GM18909 (cell line): ENCODE data around the gene PPP1R14C.

Experiments used
- ATAC-seq: cut with Tn5 transposase; IDR thresholded peaks from one replicate; pipeline ENCODE4 v1.9.1; 2021; ENCODE audit warnings: mild to moderate bottlenecking; ENCODE audit not compliant: unreplicated experiment, poor library complexity

Gene PPP1R14C

GRCh38 chr6:150142670-150143515, at the start of gene PPP1R14C:
Gene PPP1R14C, plus strand, starts transcription at chr6:150143044. Its CDS starts 149 bp downstream, at chr6:150143193.
- no peak for ATAC-seq

- no peak for ATAC-seq
These were observed 49.4 kb upstream of the PPP1R14C start for GRCh38 chr6:150093397-150093796.

GRCh38 chr6:150098155-150098554, 44.7 kb upstream of the PPP1R14C start:
- ATAC-seq = no peak

GRCh38 chr6:150099546-150099945, 43.3 kb upstream of the PPP1R14C start:
- no peak for ATAC-seq

GRCh38 chr6:150099953-150100352, 42.9 kb upstream of the PPP1R14C start:
- ATAC-seq = no peak

GRCh38 chr6:150100745-150101144, 42.1 kb upstream of the PPP1R14C start:
- ATAC-seq = no peak

- ATAC-seq = no peak
These were observed 40.0 kb upstream of the PPP1R14C start for GRCh38 chr6:150102750-150103270.

GRCh38 chr6:150112233-150112632, 30.6 kb upstream of the PPP1R14C start:
- no peak for ATAC-seq

GRCh38 chr6:150115769-150116168, 27.1 kb upstream of the PPP1R14C start:
- ATAC-seq = no peak

GRCh38 chr6:150116200-150116800, 26.5 kb upstream of the PPP1R14C start:
- no peak for ATAC-seq

- no peak for ATAC-seq
These were observed 24.6 kb upstream of the PPP1R14C start for GRCh38 chr6:150118203-150118602.

- ATAC-seq = no peak
These were observed 24.2 kb upstream of the PPP1R14C start for GRCh38 chr6:150118627-150119026.

GRCh38 chr6:150119173-150119572, 23.7 kb upstream of the PPP1R14C start:
- ATAC-seq = no peak

- ATAC-seq = no peak
These were observed 19.2 kb upstream of the PPP1R14C start for GRCh38 chr6:150123645-150124044.

GRCh38 chr6:150124235-150124634, 18.6 kb upstream of the PPP1R14C start:
- no peak for ATAC-seq

- ATAC-seq = no peak
These were observed 16.1 kb upstream of the PPP1R14C start for GRCh38 chr6:150126641-150127291.

- ATAC-seq = no peak
These were observed 14.4 kb upstream of the PPP1R14C start for GRCh38 chr6:150128425-150128824.

GRCh38 chr6:150129616-150130505, 13.0 kb upstream of the PPP1R14C start:
- no peak for ATAC-seq

- no peak for ATAC-seq
These were observed 9.2 kb upstream of the PPP1R14C start for GRCh38 chr6:150133686-150134085.

- no peak for ATAC-seq
These were observed 8.4 kb upstream of the PPP1R14C start for GRCh38 chr6:150134280-150134920.
